PC-9 (cell line): Measurements from ENCODE around the gene CTAGE1.

Source experiments
- EZH2 ChIP-seq: fragments of 200-600 bp; sonication (generic); IDR thresholded peaks from 2 replicates; pipeline ENCODE4 v1.8.0; 2017; ENCODE audit warnings: antibody characterized with exemption, low read depth
- TF ChIP-seq, protein P1 (sequence below): fragments of 200-600 bp; sonication (generic); conservative IDR thresholded peaks from 2 replicates; pipeline ENCODE4 v1.6.1; 2017; ENCODE audit warnings: mixed run types, antibody characterized with exemption, mild to moderate bottlenecking, moderate library complexity

DNA sequence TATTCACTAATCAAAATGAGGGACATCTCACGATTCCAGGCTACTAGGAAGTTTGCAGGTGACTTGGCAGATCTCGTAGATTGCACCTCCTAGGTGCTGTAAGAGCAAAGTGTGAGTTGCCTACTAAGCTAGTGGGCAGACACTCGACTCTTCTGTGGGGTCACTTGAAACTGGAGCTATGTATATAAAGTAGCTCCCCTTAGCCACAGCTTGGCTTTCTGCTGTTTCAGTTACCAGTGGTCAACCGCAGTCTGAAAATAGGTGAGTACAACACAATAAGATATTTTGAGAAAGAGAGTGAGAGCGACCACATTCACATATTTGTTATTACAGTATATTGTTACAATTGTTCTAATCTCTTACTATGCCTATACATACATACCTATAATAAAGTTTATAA, 23.3 kb downstream of the CTAGE1 start:
- TF ChIP-seq, protein P1, sequence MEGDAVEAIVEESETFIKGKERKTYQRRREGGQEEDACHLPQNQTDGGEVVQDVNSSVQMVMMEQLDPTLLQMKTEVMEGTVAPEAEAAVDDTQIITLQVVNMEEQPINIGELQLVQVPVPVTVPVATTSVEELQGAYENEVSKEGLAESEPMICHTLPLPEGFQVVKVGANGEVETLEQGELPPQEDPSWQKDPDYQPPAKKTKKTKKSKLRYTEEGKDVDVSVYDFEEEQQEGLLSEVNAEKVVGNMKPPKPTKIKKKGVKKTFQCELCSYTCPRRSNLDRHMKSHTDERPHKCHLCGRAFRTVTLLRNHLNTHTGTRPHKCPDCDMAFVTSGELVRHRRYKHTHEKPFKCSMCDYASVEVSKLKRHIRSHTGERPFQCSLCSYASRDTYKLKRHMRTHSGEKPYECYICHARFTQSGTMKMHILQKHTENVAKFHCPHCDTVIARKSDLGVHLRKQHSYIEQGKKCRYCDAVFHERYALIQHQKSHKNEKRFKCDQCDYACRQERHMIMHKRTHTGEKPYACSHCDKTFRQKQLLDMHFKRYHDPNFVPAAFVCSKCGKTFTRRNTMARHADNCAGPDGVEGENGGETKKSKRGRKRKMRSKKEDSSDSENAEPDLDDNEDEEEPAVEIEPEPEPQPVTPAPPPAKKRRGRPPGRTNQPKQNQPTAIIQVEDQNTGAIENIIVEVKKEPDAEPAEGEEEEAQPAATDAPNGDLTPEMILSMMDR, result no peak
- TF ChIP-seq EZH2, result no peak
